GM21723 (cell line): ENCODE data around the gene DTNA.
"Not testable (repeated sequence)": the region's sequence is repeated elsewhere in the genome, so short reads cannot be mapped to it uniquely, and the experiment has no call there.

Source experiments
- ATAC-seq: cut with Tn5 transposase; IDR thresholded peaks from one replicate; pipeline ENCODE4 v1.9.1; 2021; ENCODE audit warnings: mild to moderate bottlenecking, moderate library complexity; ENCODE audit not compliant: unreplicated experiment

DTNA gene

DNA sequence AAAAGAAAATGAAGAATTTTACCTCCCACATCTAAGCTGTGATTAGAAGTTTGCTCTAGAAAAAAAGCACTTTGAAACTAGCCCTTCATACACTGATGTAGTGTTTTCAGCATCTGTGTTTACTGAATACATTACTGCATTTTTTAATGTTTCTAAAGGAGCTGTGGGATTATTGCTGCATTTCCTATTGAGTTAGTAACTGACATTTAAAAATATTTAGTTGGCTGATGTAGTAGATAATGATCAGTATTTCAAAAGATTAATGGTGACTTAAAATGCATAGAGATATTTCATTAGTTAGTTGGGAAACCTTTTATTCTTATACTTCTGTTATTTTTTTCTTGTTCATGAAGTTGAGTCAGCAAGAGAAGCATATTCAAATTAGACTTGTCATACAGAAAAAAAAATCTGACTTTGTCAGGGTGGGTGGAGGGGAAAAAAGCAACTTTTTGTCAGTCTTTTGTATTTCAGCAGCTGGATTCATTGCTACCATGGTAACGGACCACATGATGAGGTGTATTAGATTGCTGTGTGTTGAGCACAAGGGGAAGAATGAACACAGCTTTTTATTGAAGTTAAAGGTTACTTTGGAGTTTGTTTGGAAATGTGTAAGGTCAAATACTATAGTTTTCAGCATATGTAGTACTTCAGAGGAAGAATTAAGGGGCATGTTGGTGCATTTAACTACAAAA, at the start of gene DTNA:
DTNA (plus strand) TSS at position 549 of the 692 bp plus-strand sequence. CDS start 45,679 bp downstream, outside the sequence.
- ATAC-seq = no peak

DNA sequence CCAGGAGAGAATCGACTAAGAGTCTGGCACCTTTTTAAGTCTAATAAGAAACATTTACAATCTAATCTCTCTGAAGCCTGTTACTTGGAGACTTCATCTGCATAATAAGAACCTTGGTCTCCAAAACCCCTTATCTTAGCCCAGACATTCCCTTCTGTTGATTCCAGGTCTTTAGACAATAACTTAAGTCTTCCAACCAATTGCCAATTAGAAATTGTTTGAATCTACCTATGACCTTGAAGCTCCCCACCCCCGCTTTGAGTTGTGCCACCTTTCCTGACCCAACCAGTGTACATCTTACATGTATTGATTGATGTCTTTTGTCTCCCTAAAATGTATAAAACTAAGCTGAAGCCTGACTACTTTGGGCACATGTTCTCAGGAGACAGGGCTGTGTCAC, 49.5 kb upstream of the DTNA start:
- no peak for ATAC-seq

DNA sequence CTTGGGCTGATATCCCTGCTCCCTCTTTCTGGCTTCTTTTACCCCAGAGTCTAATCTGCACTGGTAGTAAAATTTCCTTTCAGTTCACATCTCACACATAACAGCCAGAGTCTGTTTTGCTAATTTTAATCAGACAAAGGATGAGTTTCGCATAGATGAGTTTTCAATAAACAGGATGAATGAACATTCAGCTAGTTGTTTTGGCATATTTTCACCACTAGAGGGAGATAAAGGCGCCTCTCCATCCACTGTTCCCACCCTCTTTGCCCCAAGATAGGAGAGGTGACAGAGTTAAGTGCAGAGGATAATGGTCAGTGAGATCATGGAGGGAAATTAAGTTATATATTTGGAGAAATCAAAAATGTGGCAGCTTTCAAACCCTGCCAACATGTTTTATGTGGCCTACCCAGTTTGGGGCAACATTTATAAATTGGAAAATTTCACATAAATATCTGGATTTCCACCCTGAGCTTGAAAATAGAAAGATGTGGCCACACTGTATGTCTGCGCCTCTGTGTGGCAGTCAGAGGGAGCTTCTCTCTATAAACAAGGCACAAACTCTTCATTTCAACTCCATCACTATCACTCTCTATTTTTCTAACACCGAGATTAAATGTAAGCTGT, 48.5 kb upstream of the DTNA start:
- peak; percentile 86 for ATAC-seq

DNA sequence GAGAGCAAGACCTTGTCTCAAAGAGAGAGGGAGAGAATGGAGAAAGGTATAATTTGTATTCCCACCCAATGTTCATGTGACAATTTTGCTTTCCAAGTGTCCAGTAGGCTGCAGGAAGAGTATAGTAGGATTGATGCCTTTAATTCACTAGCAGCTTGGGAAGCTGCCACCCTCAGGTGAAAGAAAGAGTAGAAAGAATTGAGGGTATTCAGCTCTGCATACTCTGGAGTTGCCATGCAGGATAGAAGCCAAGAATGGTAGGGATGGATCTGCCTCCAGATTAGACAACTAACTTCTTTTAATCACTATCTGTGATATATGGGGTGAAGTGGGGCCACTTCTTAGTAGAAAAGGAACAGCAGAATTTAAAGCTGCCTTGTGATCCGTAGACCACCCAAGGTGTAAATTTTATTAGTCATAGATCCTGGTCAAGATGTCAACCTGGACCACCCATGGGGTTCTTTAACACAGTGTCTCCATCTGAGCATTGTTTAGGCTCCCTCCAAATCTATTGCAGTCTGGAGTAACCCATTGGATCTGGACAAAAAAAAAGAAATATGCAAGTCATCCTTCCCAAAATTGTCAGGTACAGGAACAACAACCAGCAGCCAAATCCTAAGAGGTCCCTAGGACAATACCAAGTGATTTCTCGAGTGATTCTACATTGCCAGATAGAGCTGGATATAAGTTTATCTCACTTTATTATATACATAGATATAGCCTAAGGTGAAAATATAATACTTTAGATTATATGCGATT, 33.1 kb upstream of the DTNA start:
- ATAC-seq = no peak

DNA sequence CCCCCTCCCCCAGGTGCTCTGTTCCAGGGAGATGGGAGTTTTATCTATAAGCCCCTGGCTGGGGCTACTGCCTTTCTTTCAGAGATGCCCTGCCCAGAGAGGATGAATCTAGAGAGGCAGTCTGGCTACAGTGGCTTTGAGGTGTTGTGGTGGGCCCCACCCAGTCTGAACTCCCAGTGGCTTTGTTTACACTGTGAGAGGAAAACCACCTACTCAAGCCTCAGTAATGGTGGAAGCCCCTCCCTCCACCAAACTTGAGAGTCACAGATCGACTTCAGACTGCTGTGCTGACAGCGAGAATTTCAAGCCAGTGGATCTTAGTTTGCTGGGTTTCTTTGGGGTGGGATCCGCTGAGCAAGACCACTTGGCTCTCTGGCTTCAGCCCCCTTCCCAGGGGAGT, 20.3 kb upstream of the DTNA start:
- not testable (repeated sequence) for ATAC-seq

DNA sequence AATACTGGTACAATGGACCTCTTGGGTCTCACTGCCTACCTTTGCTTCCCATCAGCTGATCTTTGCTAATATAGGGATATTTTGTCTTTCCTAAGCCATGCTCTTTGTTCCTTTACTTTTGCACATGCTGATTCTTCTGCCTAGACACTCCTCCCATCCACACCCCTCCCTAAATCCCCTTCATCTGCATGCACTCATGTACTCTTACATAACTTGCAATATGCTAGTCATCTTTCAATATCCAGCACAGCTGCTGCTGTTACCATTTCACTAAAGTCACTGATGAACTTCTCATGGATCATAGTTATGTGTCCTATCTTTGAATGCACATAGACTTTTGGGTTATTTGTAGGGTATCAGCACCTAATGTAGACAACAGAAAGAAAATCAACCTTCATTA, 18.5 kb upstream of the DTNA start:
- no peak for ATAC-seq

DNA sequence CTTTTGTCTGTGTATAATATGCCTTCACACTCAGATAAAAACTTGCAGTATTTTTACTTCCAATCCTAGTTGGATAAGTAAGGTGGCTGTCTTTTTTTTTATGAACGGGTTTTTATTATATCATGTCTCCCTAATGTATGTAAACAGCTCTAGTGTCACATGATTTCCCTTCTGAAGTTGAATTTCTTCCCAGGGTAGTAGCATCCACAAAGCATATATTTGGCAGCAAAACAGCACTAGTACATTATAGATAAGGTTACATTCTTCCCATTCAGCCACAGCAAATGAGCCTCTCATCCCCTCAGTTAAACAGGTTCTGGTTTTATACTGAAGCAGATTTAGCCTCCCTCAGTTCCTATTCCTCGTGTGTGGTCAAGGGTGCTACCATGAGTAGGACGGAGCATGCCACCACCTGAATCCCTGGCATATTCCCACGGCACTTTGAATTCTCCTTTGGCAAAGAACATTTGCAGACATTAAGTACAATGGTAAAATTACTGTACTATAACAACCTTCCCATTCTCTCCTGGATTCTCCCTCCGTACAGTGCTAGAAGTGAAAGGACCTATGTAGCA, 15.4 kb upstream of the DTNA start:
- no peak for ATAC-seq

DNA sequence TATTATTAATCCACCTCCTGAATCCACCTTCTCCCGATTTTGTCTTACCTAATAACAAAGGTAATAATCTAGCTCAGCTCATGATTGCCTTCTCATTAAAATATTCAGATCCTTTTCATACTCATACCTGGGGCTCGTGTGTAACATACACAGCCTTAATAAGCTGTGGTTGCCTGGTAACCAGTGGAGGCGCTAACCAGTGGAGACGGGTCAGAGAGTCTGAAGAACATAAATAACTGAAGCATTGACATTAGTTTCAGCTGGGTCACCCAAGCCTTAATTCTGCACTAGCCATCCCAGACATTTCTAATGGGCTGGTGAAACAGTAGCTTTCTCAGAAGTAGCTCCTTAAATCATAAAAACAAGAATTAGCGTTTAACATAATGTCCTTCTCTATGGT, 14.8 kb upstream of the DTNA start:
- no peak for ATAC-seq

DNA sequence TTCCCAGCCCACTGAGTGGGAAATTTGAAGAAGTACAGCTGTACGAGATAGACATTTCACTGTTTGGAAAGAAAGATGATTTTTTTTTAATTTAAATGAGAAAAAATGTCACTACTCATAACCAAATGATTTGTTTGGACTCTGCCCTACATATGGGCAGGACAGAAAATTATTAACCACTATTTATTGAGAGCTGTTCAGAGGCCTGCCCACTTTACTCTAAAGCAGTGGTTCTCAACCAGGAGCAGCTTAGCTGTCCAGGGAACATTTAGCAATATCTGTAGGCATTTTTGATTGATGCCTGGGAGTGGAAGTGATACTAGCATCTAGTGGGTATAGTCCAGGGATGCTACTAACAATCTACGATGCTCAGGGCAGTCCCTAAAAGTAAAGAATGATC, 13.4 kb upstream of the DTNA start:
- no peak for ATAC-seq

DNA sequence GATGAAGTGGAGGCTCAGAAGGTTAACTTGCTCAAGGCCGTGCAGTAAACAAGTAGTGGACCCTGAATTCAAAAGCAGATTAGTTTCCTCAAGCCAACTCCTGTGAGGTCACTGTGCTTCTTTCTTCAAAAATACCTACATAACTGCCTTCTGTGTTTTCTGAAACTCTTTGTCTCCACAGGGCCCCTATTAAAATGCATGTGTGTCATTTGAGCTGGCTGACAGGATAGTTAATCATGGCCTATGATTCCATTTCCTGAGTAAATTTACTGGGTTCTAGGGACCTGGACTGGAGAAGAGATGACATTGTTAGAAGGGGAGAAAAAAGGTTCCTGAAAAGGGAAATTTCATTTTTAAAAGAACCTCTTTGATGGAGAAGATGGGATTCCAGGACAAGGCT, 12.9 kb upstream of the DTNA start:
- no peak for ATAC-seq

DNA sequence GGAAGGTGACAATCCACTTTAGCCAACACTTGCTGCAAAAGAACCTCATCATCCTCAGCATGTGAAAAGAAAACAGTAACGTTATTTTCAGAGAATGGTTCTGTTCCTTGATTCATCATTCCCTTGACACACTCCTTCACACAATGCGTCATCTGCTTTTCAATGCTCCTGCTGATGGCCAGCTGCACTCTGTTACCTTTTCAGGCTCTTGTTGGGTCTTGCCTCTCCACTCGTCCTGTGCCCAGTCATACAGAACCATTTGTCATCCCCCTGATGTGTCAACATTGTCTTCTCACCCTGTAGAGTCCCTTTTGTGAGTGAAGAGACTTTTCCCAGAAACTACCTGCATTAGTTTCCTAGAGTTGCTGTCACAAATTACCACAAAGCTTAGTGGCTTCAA, 12.2 kb upstream of the DTNA start:
- no peak for ATAC-seq

DNA sequence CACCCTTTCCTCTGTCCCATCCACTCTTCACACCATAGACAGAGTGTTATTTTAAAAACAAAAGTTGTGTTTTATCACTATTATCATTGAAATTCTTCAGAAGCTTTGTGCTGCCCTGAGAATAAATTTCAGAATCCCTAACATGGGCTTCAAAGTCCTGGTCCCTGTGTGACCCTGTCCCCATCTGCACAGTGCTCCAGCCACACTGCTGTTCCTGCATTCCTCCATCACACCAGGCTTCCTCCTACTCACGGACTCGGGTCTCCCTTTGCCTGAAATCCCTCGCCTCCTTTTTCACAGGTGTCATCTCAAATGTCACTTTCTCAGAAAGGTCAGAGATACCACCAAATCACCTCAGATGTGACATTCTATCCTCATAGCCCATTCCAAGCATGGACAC, 8.2 kb upstream of the DTNA start:
- no peak for ATAC-seq

DNA sequence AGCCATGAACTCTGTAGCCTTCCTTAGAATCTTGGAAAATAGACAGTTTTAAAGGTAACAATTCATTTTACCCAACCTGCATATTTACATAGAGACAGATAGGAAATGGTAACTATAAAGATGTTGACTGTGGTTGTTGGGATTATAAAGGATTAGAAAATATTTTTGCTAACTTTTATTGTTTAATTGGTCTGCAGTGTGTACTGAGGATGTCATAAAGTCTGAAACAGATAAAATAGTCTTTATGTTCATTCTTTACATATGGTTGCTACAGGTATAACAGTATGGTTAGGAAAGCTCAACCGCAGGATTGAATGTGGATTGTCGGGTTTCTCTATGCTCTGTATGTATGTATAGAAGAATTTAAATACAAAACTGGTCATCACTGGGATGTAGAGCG, 7.3 kb upstream of the DTNA start:
- no peak for ATAC-seq

DNA sequence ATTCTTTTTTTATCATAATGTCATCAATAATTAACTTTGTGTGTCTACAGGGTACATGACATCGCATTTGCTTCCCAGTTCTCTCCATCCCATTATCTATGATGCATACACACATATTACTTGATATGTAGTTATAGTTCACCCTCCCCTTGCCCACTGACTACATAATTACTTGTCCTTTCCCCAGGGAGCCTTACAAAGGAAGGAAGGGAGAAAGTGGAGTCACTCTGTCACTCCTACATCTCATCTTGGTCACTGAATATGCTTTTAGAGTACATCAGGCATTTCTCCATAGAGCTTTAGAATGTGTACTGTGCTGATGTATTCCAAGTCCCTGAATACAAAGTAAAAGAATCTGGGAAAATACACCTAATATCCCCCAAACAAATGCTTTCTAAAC, 6.0 kb upstream of the DTNA start:
- no peak for ATAC-seq

DNA sequence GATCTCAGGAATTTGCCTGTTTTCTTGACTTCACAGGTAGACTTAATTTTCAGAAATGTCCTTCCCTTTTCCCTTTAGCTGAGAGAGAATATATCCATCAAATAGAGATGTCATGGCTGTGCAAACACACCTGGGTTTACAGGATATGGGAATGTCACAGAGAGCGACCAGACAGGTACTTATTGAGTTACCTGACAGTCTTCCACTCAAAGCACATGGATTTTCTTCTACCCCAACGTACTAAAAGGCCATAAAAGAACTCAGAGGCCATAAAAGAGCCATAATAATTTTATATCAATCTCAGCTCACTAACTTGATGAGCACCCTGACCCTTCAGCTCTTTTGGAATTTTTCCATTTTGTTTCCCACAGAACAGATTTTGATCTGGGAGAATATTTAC, 5.3 kb upstream of the DTNA start:
- no peak for ATAC-seq

DNA sequence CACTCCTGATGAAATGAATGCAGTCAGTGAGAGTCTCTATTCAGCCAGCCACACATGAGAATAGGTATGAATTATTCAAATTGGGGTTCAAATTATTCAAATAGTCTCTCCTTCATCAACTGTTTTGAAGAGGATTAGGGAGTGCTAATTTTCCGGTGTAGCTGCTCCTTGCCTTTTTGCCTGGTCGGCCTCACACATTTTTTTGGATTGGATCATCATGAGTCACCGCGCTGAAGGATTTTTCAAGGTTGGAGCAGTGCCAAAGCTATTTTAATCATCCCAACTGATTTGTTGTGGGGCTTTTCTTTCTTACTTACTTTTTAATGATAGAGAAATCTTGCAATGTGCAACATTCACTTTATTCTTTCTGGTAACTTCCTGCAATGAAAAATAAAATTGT, 2.4 kb upstream of the DTNA start:
- ATAC-seq = no peak

DNA sequence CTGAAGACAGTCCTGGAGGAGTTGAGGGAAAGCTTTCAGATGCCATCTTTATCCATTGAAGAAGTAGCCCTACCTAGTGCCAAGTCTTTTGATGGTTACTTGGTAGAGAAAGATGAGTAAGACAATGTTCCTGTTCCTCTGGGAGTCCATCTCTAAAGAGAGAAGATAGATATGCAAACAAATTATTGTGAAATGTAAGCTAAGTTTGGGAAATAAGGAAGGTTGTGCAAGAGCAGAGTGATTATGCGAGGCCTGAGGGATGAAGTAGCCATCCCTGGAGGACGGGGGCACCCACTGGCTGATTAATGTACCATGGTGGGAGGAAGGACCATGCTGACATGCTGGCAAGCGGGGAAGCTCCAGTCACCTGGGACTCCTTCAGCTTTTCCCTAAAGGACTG, 994 bp upstream of the DTNA start:
- ATAC-seq = no peak

DNA sequence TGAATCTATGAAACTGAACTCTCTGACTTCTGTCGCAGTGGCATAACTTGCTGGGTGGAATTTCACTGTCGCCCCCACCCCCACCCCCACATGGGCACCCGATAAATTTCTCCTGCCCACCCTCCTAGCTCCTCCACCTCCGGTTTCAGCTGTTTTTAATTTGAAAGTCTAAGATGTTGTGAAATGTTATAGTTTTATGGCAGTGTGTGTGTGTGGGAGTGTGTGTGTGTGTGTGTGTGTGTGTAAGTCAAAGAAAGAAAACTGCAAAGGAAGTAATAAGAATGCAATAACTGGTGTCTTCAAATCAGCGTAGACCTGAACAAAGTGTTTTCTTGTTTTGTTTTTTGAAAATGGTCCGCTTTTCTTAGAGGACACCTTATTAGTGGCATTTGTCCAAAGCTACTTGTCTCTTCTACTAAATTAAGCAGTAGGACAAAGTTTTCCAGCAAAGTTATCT, 388 bp downstream of the DTNA start:
- no peak for ATAC-seq

DNA sequence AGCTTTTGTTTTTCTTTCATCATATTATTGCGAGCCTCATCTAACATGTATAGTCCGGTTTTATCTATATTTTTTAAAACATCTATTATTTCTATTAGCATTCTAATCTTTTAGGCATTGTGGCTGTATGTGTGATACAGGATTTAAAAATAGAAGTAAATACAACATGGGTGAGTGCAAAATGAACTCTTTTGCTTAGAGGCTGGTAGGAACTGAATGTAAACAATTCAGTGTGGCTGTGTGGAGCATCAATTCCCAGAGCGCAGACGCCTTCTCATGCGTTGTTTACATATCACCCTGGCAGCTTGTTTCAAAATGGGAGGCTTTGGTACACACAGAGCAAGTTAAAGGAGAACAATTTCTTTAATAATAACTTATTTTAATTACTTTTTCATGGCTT, 836 bp downstream of the DTNA start:
- ATAC-seq = no peak

DNA sequence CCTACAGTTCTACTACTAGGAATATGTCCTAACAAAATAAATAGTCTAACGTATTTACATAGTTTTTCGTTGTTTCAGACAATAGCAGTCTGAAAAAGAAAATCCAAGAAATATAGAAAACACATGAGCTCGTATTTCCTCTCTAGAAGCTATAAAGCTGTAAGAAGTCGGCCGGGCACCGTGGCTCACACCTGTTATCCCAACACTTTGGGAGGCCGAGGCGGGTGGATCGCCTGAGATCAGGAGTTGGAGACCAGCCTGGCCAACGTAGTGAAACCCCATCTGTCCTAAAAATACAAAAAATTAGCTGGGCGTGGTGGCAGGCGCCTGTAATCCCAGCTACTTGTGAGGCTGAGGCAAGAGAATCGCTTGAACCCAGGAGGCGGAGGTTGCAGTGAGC, 6.0 kb downstream of the DTNA start:
- ATAC-seq = not testable (repeated sequence)

DNA sequence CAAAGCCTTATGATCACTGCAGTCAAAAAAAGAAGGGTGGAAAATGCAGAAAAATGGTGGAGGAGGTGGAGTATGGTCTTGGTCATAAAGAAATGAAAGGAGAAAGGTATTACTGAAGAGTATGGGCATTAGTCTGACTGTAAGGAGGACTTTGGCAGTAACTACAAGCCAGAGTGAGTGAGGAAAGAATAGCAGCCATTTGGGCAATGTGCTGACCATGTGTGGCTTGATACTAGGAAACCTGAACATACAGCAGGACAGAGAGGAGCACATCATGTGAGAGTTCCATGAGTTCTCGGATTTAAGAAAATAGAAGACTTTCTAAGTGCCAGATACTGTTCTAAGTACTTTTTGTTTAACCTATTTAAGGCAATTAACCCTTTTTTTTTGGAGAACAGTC, 8.5 kb downstream of the DTNA start:
- no peak for ATAC-seq

DNA sequence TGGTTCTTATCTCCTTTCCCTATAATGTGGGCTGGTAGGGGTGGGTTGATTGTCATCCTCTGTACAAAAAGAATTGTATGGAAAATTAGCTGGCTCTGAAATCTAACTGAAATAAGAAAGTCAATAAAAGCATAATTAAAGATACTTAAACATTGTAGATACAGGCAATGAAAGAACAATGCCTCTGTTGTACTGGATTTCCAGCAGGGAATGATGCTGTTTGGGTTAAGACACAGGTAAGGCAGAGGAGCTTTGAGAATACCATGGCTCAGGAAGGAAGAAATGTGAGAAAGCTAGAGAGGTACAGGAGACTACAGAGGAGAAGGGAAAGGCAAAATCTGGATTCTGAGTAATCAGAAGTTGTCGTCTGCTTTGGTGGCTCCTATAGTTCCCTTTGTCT, 10.1 kb downstream of the DTNA start:
- no peak for ATAC-seq
